Lower leg skin (tissue), 4 donors: ENCODE measurements around the gene KCTD12. TPM values are rescaled to one million over a fixed set of nuclear protein-coding genes. Genes with fewer than 3 reads are reported as not detected.

Experiments
- DNase-seq, 2 donors: peaks; one replicate each; pipeline ENCODE4 v3.0.0-alpha.2; 2019; ENCODE audit warnings: low spot score in 2 of 2
- H3K4me3 ChIP-seq: fragments of 200-600 bp; sonication (generic); 2 replicates; pipeline ENCODE4 v1.5.1; 2017; ENCODE audit warnings: mild to moderate bottlenecking, low read depth; ENCODE audit not compliant: poor library complexity, severe bottlenecking
- CTCF ChIP-seq, 3 donors: fragments of 450-650 bp; IDR thresholded peaks; one replicate each; pipeline ENCODE4 v1.5.1; 2016; ENCODE audit warnings: antibody characterized with exemption in 3 of 3, mild to moderate bottlenecking in 3 of 3, moderate library complexity in 2 of 3
- POLR2A ChIP-seq, 2 donors: fragments of 450-650 bp; IDR thresholded peaks; one replicate each; pipeline ENCODE4 v1.6.1; 2016 to 2017; ENCODE audit warnings: antibody characterized with exemption in 2 of 2, mild to moderate bottlenecking in 1 of 2, moderate library complexity in 1 of 2
- WGBS, 2 donors: methylation state at CpG; one replicate each; pipeline ENCODE4 v1.1.5; 2018; 5-methylcytosine and 5-hydroxymethylcytosine counted together
- intact Hi-C: fragments of 100-400 bp; cut with DNase I; formaldehyde crosslinking; loops from one replicate; pipeline ENCODE4 v1.15.0; 2023; ENCODE audit warnings: low total_unique reads
- total RNA-seq, 4 donors: library from RNA; depleted of rRNA; stranded (reverse); fragments of >200 nt; gene quantifications; one replicate each; pipeline ENCODE4 v1.1.0, GENCODE V29; 2016

KCTD12 gene
- total RNA-seq, 4 donors from 2014 or later: 16.6 to 60.0 (median 34.5) TPM

- intact Hi-C loops: no loop called here
- 58 to 86% methylated on average over 1 of the region's 1 CpG for WGBS, 2 donors
- TF ChIP-seq CTCF (IDR thresholded peaks at IDR 0.05): no peak
- TF ChIP-seq POLR2A (IDR thresholded peaks at IDR 0.05): no peak
- H3K4me3 ChIP-seq: no peak overlapping the region
- no peak for DNase-seq
Observed at GRCh38 chr13:76853481-76853880, 32.7 kb downstream of the KCTD12 start.

GRCh38 chr13:76852986-76853385 is 33.2 kb downstream of the KCTD12 start:
- DNase-seq: peak in 1 of 2 donors; percentile 41
- WGBS, 2 donors: 40 to 46% methylated on average over 2 of the region's 2 CpGs
- TF ChIP-seq POLR2A (IDR thresholded peaks at IDR 0.05) (no peak), CTCF (IDR thresholded peaks at IDR 0.05) (no peak)
- intact Hi-C loops: no loop called here
- H3K4me3 ChIP-seq: no peak overlapping the region

- intact Hi-C loops: no loop called here
- 92 to 96% methylated on average over 4 of the region's 4 CpGs for WGBS, 2 donors
- DNase-seq: no peak
- no peak for TF ChIP-seq CTCF (IDR thresholded peaks at IDR 0.05)
- TF ChIP-seq POLR2A (IDR thresholded peaks at IDR 0.05): no peak
- no peak overlapping the region for H3K4me3 ChIP-seq
Observed at GRCh38 chr13:76851961-76852360, 34.2 kb downstream of the KCTD12 start.

- no peak overlapping the region for H3K4me3 ChIP-seq
- intact Hi-C loops: no loop called here
- no peak for DNase-seq
- TF ChIP-seq POLR2A (IDR thresholded peaks at IDR 0.05): no peak
- TF ChIP-seq CTCF (IDR thresholded peaks at IDR 0.05): no peak
- WGBS, 2 donors: 96% methylated on average over 6 of the region's 6 CpGs
Observed at GRCh38 chr13:76849493-76849892, 36.7 kb downstream of the KCTD12 start.

- DNase-seq: peak in 1 of 2 donors; percentile 31
- H3K4me3 ChIP-seq: no peak overlapping the region
- intact Hi-C loops: no loop called here
- WGBS, 2 donors: 14 to 27% methylated on average over 3 of the region's 3 CpGs
- no peak for TF ChIP-seq POLR2A (IDR thresholded peaks at IDR 0.05)
- TF ChIP-seq CTCF (IDR thresholded peaks at IDR 0.05): no peak
Observed at GRCh38 chr13:76848596-76848995, 37.6 kb downstream of the KCTD12 start.

GRCh38 chr13:76846363-76846762 is 39.8 kb downstream of the KCTD12 start:
- 56 to 65% methylated on average over 4 of the region's 4 CpGs for WGBS, 2 donors
- intact Hi-C loops: no loop called here
- TF ChIP-seq POLR2A (IDR thresholded peaks at IDR 0.05) (no peak), CTCF (IDR thresholded peaks at IDR 0.05) (no peak)
- no peak overlapping the region for H3K4me3 ChIP-seq
- DNase-seq: no peak
